NCI-H526 (cell line): ENCODE results near the gene SND1.

Experiments used
- DNase-seq, 2 experiments: peaks; one replicate each; lab custom pipeline; 2025; lab: John Stamatoyannopoulos, UW

Gene SND1

GRCh38 chr7:128071801-128072200 is 419.8 kb downstream of the SND1 start:
- DNase-seq: no peak

- no peak for DNase-seq
Measured at GRCh38 chr7:128073671-128074310, 421.8 kb downstream of the SND1 start.

- no peak for DNase-seq
Measured at GRCh38 chr7:128074336-128074735, 422.3 kb downstream of the SND1 start.

GRCh38 chr7:128074736-128075135 is 422.7 kb downstream of the SND1 start:
- DNase-seq: no peak

GRCh38 chr7:128075242-128076095 is 423.5 kb downstream of the SND1 start:
- DNase-seq: no peak

- DNase-seq: no peak
Measured at GRCh38 chr7:128076196-128076795, 424.3 kb downstream of the SND1 start.

GRCh38 chr7:128076796-128077271 is 424.8 kb downstream of the SND1 start:
- no peak for DNase-seq

- no peak for DNase-seq
Measured at GRCh38 chr7:128078309-128078708, 426.3 kb downstream of the SND1 start.

GRCh38 chr7:128080169-128080568 is 428.2 kb downstream of the SND1 start:
- DNase-seq: no peak

- DNase-seq: no peak
Measured at GRCh38 chr7:128081351-128081750, 429.4 kb downstream of the SND1 start.

- no peak for DNase-seq
Measured at GRCh38 chr7:128081808-128082207, 429.8 kb downstream of the SND1 start.

- no peak for DNase-seq
Measured at GRCh38 chr7:128082431-128082830, 430.4 kb downstream of the SND1 start.

GRCh38 chr7:128084896-128085608 is 433.1 kb downstream of the SND1 start:
- DNase-seq: no peak

GRCh38 chr7:128090492-128090891 is 438.5 kb downstream of the SND1 start:
- DNase-seq: no peak

GRCh38 chr7:128091106-128091505 is 439.1 kb downstream of the SND1 start:
- DNase-seq: no peak

GRCh38 chr7:128092221-128092620 is 440.2 kb downstream of the SND1 start:
- no peak for DNase-seq

GRCh38 chr7:128093614-128094570 is 441.9 kb downstream of the SND1 start:
- DNase-seq: no peak

GRCh38 chr7:128094686-128095085 is 442.7 kb downstream of the SND1 start:
- DNase-seq: no peak

- no peak for DNase-seq
Measured at GRCh38 chr7:128097211-128097731, 445.3 kb downstream of the SND1 start.

- no peak for DNase-seq
Measured at GRCh38 chr7:128098629-128099028, 446.6 kb downstream of the SND1 start.

GRCh38 chr7:128099204-128099671 is 447.2 kb downstream of the SND1 start:
- no peak for DNase-seq
